GM13976 (cell line): ENCODE results near the gene HELZ.
"Not testable (repeated sequence)": the region's sequence is repeated elsewhere in the genome, so short reads cannot be mapped to it uniquely, and the experiment has no call there.

ENCODE experiments used
- DNase-seq: peaks from one replicate; pipeline ENCODE4 v3.0.0; 2012; ENCODE audit warnings: low spot score
- CTCF ChIP-seq: IDR thresholded peaks from 2 replicates; pipeline ENCODE4 v1.5.1; 2012; ENCODE audit warnings: borderline replicate concordance, mild to moderate bottlenecking; ENCODE audit not compliant: insufficient read depth; ENCODE audit errors: extremely low read depth, missing control alignments, control extremely low read depth
- in situ Hi-C: fragments of 300-500 bp; cut with MboI; formaldehyde crosslinking; loops from one replicate; pipeline ENCODE4 v1.12.0; 2022; ENCODE audit warnings: low sequenced_read_pairs, mixed read lengths, inconsistent platforms; ENCODE audit not compliant: unreplicated experiment

HELZ gene

DNA sequence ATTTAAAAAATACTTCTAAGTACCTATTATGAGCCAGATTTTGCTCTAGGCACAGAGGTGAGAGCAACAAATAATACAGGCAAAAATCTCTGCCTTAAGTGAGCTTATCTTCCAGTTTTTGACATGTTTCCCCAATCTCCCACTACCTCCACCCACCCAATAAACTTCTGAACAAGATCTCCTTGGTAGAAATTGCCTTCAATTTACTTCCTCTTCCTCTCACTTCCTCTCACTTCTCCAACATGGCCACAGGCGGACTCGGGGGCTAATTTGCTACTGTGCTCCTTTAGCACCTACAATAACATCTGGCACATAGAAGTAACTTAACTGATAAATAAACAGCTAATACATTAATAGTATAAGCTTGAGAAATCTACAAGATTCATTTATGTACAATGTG lies 118.0 kb downstream of the HELZ start:
- TF ChIP-seq CTCF = no peak
- in situ Hi-C loops = no loop called here
- no peak for DNase-seq

- in situ Hi-C loops, DNase-seq: not testable (repeated sequence)
Measured at GRCh38 chr17:67126543-67126942, 118.5 kb downstream of the HELZ start.

- no peak for TF ChIP-seq CTCF
- in situ Hi-C loops = no loop called here
Measured at GRCh38 chr17:67125924-67126323, 119.1 kb downstream of the HELZ start.

GRCh38 chr17:67125417-67125816 lies 119.6 kb downstream of the HELZ start:
- DNase-seq = no peak
- TF ChIP-seq CTCF = no peak
- in situ Hi-C loops = no loop called here

More at GRCh38 chr17:67125924-67126323, 119.1 kb downstream of the HELZ start:
- no peak for DNase-seq

DNA sequence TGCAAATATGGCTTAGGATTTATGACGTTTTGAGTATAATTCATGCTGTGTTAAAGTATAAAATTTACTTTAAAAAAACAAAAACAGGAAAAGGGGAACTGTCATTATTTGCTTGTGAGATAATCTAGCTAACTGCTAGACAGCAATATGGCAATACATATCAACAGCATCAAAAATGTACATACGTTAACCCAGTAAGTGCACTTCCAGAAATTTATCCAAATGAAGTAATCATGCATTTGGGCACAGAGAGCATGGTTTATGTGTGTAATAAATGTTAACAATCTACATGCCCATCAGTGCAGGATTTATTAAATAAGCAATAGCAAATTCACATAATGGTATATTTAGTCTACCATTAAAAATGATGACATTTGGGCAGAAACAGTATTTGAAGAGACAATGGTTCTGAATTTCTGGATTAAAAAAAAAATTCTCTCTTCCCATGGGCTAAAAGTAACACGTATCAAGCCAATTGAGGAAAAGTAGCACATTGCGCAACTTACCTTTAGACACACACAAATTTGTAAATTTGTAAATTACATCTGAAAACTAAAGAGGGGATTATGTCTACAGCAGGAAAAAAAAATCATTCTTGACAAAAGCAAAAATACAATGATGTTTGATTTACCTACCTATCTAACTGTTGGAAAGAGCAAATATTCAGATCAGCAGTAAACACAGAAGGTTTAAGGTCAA lies 120.4 kb downstream of the HELZ start:
- no peak for TF ChIP-seq CTCF
- in situ Hi-C loops = no loop called here
- no peak for DNase-seq

DNA sequence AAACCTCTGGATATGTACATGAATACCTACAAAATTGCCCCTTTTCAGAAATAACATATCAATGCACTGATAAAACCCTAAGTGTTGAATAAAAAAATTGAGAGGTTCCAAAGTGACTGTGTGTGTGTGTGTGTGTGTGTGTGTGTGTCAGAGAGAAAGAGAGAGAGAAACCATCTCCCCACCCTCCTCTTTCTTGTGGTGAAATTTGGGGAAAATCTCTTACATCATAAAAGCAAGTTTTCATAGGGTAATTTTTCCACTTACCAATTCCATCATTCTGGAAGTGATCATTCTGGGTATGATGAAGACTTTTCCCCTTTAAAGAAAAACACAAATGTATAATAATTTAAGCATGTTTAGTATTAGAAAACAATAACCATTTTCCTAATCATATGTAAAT lies 121.3 kb downstream of the HELZ start:
- no peak for TF ChIP-seq CTCF
- in situ Hi-C loops = no loop called here
- no peak for DNase-seq

DNA sequence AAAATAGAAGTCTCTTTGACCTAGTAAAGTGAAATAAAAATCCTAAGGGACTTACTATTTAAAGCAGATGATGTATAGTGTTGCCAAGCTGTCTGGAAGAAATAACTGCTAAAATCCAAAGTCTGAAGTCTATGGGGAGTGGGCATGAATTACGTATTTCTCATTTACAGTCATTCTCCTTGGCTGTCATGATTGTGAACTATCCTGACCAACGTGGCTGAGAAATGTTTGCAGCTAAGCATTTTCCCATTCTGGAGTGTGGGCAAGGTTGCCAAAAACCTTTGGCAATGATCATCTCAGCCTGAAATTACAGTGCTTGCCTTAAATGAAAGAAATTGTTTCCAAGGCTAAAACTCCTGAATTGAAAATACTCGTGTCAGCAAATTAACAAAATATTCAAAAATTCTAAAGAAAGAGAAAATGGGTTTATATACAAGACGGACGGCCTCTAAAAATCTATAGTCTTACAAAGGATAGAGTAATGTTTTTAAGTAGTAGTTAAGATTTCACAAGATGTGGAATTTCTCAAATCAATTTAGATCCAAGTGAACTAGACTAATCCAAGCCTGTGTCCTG lies 123.6 kb downstream of the HELZ start:
- no peak for DNase-seq
- in situ Hi-C loops = no loop called here
- TF ChIP-seq CTCF = no peak
